Liver (tissue), 9 donors: ENCODE data around the gene METTL8. TPM values are rescaled to one million over a fixed set of nuclear protein-coding genes. Genes with fewer than 3 reads are reported as not detected.
A peak's percentile ranks its signal among the peaks of the same experiment; 100 is the strongest.

Experiments
- DNase-seq: peaks from one replicate; pipeline ENCODE4 v3.0.0-alpha.2; 2017; ENCODE audit warnings: low spot score
- H3K27ac ChIP-seq, 2 donors: one replicate each; pipeline ENCODE4 v1.7.0; 2013; ENCODE audit warnings: inconsistent platforms in 2 of 2, low read length in 2 of 2, control low read depth in 1 of 2, low read depth in 1 of 2, mild to moderate bottlenecking in 1 of 2
- H3K27me3 ChIP-seq, 4 donors: one replicate each; pipeline versions ENCODE4 v1.6.1 to v1.7.0; 2013; ENCODE audit warnings: low read length in 3 of 4, inconsistent platforms in 1 of 4, mild to moderate bottlenecking in 1 of 4, moderate library complexity in 1 of 4; ENCODE audit not compliant: control insufficient read depth in 4 of 4, insufficient read depth in 4 of 4
- H3K36me3 ChIP-seq, 4 donors: one replicate each; pipeline versions ENCODE4 v1.6.1 to v1.7.0; 2013; ENCODE audit warnings: low read length in 3 of 4, mild to moderate bottlenecking in 3 of 4, low read depth in 1 of 4, moderate library complexity in 1 of 4; ENCODE audit not compliant: control insufficient read depth in 4 of 4, insufficient read depth in 3 of 4
- H3K4me1 ChIP-seq, 4 donors: one replicate each; pipeline versions ENCODE4 v1.6.1 to v1.7.0; 2013; ENCODE audit warnings: low read length in 3 of 4, mild to moderate bottlenecking in 3 of 4, moderate library complexity in 1 of 4; ENCODE audit not compliant: control insufficient read depth in 4 of 4, insufficient read depth in 4 of 4
- H3K4me3 ChIP-seq, 3 donors: one replicate each; pipeline versions ENCODE4 v1.6.1 to v1.7.0; 2013; ENCODE audit warnings: low read length in 3 of 3, control low read depth in 1 of 3, low read depth in 1 of 3, mild to moderate bottlenecking in 1 of 3
- H3K9ac ChIP-seq, 2 donors: one replicate each; pipeline ENCODE4 v1.7.0; 2013; ENCODE audit warnings: low read length in 2 of 2, mild to moderate bottlenecking in 2 of 2, moderate library complexity in 2 of 2, control low read depth in 1 of 2, low read depth in 1 of 2
- H3K9me3 ChIP-seq, 4 donors: one replicate each; pipeline versions ENCODE4 v1.6.1 to v1.7.0; 2013; ENCODE audit warnings: low read length in 3 of 4; ENCODE audit not compliant: control insufficient read depth in 4 of 4
- EGR1 ChIP-seq, 2 donors: IDR thresholded peaks; 2 replicates each; pipeline ENCODE4 v1.6.1; 2016 to 2018; ENCODE audit warnings: antibody characterized with exemption in 2 of 2, low read depth in 2 of 2
- FOXA1 ChIP-seq: IDR thresholded peaks from 2 replicates; pipeline ENCODE4 v1.6.1; 2016; ENCODE audit warnings: antibody characterized with exemption
- HNF4A ChIP-seq, 2 donors: conservative IDR thresholded peaks; 2 replicates each; pipeline ENCODE4 v1.6.1; 2016; ENCODE audit warnings: antibody characterized with exemption in 2 of 2, mild to moderate bottlenecking in 2 of 2
- JUND ChIP-seq, 2 donors: IDR thresholded peaks; 2 replicates each; pipeline ENCODE4 v1.6.1; 2016; ENCODE audit warnings: antibody characterized with exemption in 2 of 2
- NR2F2 ChIP-seq: IDR thresholded peaks from 2 replicates; pipeline ENCODE4 v1.6.1; 2016; ENCODE audit warnings: antibody characterized with exemption
- RXRA ChIP-seq, 2 donors: IDR thresholded peaks; 2 replicates each; pipeline ENCODE4 v1.6.1; 2017 to 2018; ENCODE audit warnings: antibody characterized with exemption in 2 of 2, mild to moderate bottlenecking in 1 of 2
- SP1 ChIP-seq: IDR thresholded peaks from 2 replicates; pipeline ENCODE4 v1.6.1; 2018; ENCODE audit warnings: antibody characterized with exemption, mild to moderate bottlenecking
- TAF1 ChIP-seq: conservative IDR thresholded peaks from 2 replicates; pipeline ENCODE4 v1.6.1; 2016; ENCODE audit warnings: antibody characterized with exemption, mild to moderate bottlenecking
- YY1 ChIP-seq: IDR thresholded peaks from 2 replicates; pipeline ENCODE4 v1.6.1; 2016; ENCODE audit warnings: antibody characterized with exemption, mild to moderate bottlenecking
- WGBS: extraction: QIAGEN DNeasy Blood & Tissue Kit; methylation state at CpG from one replicate; pipeline ENCODE4 v1.1.7; 2013; 5-methylcytosine and 5-hydroxymethylcytosine counted together
- polyA plus RNA-seq, 2 donors: library from polyadenylated mRNA; stranded (reverse) in 1 of 2; unstranded in 1 of 2; fragments of 200-250 nt in 1 of 2; fragments of >200 nt in 1 of 2; fragmentation: Nextera tagmentation in 1 of 2; extraction: Ambion mirVana in 1 of 2; gene quantifications; one replicate each; pipeline versions ENCODE4 v1.2.1 to v1.2.3, GENCODE V29; 2013 to 2015
- total RNA-seq, 2 donors: library from RNA; depleted of rRNA; stranded (reverse); fragments of >200 nt; gene quantifications; one replicate each; pipeline ENCODE4 v1.2.3, GENCODE V29; 2014
- TF ChIP-seq, protein P1 (sequence below): IDR thresholded peaks from 2 replicates; pipeline ENCODE4 v1.6.1; 2016; ENCODE audit warnings: antibody characterized with exemption, mild to moderate bottlenecking
- TF ChIP-seq, protein P2 (sequence below): fragments of 150-350 bp; IDR thresholded peaks from 2 replicates; pipeline ENCODE4 v1.5.1; 2017; ENCODE audit warnings: improper control_type of control experiment, low read depth, low read length; ENCODE audit not compliant: missing input control
- TF ChIP-seq, protein P3 (sequence below): IDR thresholded peaks from 2 replicates; pipeline ENCODE4 v1.6.1; 2016; ENCODE audit warnings: antibody characterized with exemption
- donor health status: healthy.
- donor health status: healthy.
- donor health status: healthy.
- donor health status: healthy.
- donor health status: healthy.

Gene METTL8, protein sequence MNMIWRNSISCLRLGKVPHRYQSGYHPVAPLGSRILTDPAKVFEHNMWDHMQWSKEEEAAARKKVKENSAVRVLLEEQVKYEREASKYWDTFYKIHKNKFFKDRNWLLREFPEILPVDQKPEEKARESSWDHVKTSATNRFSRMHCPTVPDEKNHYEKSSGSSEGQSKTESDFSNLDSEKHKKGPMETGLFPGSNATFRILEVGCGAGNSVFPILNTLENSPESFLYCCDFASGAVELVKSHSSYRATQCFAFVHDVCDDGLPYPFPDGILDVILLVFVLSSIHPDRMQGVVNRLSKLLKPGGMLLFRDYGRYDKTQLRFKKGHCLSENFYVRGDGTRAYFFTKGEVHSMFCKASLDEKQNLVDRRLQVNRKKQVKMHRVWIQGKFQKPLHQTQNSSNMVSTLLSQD
- 1 to 10 TPM; 5.2 to 6.6 TPM for total RNA-seq
- 1 to 10 TPM; 3.6 to 8.1 TPM for polyA plus RNA-seq

DNA sequence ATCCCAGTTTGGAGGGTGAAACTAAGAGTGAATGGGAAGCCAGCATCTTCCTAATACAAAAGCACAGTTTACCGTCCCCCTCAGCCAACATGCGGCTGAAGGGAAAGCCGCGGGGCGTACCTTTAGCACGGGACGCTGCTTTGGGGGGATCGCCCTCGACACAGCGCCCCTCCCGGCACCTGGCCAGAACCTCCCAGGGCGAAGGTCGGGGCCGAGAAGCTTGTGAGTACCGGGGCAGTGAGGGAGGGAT lies at the start of gene METTL8:
Gene METTL8, minus strand, starts transcription at position 228 of the 250 bp plus-strand sequence. CDS start 41,805 bp downstream, outside the sequence.
- H3K9me3 ChIP-seq = no peaks in the 10 kb centered on the region
- H3K4me1 ChIP-seq = peaks cover 0 to 15% (median 11%) of the 10 kb centered on the region in 4 donors
- H3K27ac ChIP-seq = peak within 1 kb of the TSS; percentile 91 to 97
- H3K36me3 ChIP-seq = peaks cover 1 to 5% (median 4%) of the 10 kb centered on the region in 4 donors
- no peaks in the 10 kb centered on the region for H3K27me3 ChIP-seq
- peak within 1 kb of the TSS; percentile 68 to 91 (median 75) for H3K4me3 ChIP-seq
- under 1% methylated on average over 15 of the region's 15 CpGs for WGBS
- DNase-seq = no peak
- H3K9ac ChIP-seq = peak within 1 kb of the TSS; percentile 67 to 75
- TF ChIP-seq HNF4A (conservative IDR thresholded peaks at IDR 0.05) (peak in 1 of 2 donors; percentile 50), TAF1 (peak; percentile 7), RXRA (IDR thresholded peaks at IDR 0.05) (peak in 1 of 2 donors; percentile 3), FOXA1 (no peak), SP1 (no peak)

DNA sequence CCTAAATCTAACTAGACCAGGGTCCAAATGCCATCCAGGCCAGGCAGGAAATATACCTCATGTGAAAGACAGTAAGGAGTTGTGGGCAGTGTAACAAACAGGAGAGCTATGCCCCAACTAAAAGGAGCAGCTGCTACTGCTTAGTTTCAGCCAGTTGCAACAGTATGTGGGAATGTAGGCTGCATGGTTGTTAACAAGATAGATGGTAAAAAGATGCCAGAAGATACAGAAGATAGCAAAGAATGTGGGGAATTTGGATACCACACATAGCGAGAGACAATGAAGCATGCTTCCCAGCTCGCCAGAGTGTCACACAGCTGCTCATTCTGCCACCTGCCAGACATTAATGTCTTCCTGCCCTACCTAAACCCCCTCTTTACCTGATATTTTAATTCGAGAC lies 49.1 kb upstream of the METTL8 start:
- no peak for DNase-seq
- Histone ChIP-seq H3K4me3 (no peak overlapping the region), H3K27me3 (no peaks in the 10 kb centered on the region), H3K4me1 (peaks cover 0 to 4% (median under 1%) of the 10 kb centered on the region in 4 donors), H3K9me3 (no peaks in the 10 kb centered on the region), H3K9ac (no peak overlapping the region), H3K27ac (no peak overlapping the region), H3K36me3 (peaks cover 0 to 8% (median 0%) of the 10 kb centered on the region in 4 donors)
- TF ChIP-seq EGR1 (IDR thresholded peaks at IDR 0.05; ENCODE audit: low read depth in 2 of 2) (no peak), TAF1 (no peak), YY1 (no peak)
- 97% methylated on average over 3 of the region's 3 CpGs for WGBS

DNA sequence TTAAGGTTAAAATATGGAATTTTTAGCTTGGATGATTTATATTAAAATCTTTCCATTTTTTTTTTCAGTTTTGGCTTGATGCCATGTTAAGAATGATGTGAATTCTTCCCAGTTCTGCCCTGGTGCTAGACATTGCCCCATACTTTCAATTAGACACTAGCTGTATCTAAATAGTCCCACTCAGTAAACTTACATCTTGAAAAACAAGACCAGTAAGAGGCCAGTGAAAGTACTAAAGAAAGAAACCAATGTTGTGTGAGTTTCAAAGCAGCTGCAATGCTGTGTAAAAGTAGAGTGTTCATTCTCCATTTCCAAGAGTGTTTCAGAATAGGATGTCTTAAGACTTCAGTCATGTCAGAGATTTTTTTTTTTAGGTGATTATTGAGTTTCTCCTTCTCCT lies 48.5 kb upstream of the METTL8 start:
- no peak for DNase-seq
- no peak overlapping the region for H3K9ac ChIP-seq
- no peaks in the 10 kb centered on the region for H3K4me1 ChIP-seq
- H3K36me3 ChIP-seq = peaks cover 0 to 8% (median 0%) of the 10 kb centered on the region in 4 donors
- H3K9me3 ChIP-seq = no peaks in the 10 kb centered on the region
- H3K27me3 ChIP-seq = no peaks in the 10 kb centered on the region
- no peak overlapping the region for H3K27ac ChIP-seq
- TF ChIP-seq, protein P1, sequence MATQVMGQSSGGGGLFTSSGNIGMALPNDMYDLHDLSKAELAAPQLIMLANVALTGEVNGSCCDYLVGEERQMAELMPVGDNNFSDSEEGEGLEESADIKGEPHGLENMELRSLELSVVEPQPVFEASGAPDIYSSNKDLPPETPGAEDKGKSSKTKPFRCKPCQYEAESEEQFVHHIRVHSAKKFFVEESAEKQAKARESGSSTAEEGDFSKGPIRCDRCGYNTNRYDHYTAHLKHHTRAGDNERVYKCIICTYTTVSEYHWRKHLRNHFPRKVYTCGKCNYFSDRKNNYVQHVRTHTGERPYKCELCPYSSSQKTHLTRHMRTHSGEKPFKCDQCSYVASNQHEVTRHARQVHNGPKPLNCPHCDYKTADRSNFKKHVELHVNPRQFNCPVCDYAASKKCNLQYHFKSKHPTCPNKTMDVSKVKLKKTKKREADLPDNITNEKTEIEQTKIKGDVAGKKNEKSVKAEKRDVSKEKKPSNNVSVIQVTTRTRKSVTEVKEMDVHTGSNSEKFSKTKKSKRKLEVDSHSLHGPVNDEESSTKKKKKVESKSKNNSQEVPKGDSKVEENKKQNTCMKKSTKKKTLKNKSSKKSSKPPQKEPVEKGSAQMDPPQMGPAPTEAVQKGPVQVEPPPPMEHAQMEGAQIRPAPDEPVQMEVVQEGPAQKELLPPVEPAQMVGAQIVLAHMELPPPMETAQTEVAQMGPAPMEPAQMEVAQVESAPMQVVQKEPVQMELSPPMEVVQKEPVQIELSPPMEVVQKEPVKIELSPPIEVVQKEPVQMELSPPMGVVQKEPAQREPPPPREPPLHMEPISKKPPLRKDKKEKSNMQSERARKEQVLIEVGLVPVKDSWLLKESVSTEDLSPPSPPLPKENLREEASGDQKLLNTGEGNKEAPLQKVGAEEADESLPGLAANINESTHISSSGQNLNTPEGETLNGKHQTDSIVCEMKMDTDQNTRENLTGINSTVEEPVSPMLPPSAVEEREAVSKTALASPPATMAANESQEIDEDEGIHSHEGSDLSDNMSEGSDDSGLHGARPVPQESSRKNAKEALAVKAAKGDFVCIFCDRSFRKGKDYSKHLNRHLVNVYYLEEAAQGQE = no peak
- TF ChIP-seq RXRA (IDR thresholded peaks at IDR 0.05) (no peak), NR2F2 (no peak), EGR1 (IDR thresholded peaks at IDR 0.05; ENCODE audit: low read depth in 2 of 2) (no peak), YY1 (no peak), JUND (IDR thresholded peaks at IDR 0.05) (no peak)
- TF ChIP-seq, protein P2, sequence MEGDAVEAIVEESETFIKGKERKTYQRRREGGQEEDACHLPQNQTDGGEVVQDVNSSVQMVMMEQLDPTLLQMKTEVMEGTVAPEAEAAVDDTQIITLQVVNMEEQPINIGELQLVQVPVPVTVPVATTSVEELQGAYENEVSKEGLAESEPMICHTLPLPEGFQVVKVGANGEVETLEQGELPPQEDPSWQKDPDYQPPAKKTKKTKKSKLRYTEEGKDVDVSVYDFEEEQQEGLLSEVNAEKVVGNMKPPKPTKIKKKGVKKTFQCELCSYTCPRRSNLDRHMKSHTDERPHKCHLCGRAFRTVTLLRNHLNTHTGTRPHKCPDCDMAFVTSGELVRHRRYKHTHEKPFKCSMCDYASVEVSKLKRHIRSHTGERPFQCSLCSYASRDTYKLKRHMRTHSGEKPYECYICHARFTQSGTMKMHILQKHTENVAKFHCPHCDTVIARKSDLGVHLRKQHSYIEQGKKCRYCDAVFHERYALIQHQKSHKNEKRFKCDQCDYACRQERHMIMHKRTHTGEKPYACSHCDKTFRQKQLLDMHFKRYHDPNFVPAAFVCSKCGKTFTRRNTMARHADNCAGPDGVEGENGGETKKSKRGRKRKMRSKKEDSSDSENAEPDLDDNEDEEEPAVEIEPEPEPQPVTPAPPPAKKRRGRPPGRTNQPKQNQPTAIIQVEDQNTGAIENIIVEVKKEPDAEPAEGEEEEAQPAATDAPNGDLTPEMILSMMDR = no peak
- TF ChIP-seq, protein P3, sequence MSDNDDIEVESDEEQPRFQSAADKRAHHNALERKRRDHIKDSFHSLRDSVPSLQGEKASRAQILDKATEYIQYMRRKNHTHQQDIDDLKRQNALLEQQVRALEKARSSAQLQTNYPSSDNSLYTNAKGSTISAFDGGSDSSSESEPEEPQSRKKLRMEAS = no peak
- no peak overlapping the region for H3K4me3 ChIP-seq
